ENCODE measurements around the gene IRS1. TPM values are rescaled to one million over a fixed set of nuclear protein-coding genes. Genes with fewer than 3 reads are reported as not detected.
"Not testable (repeated sequence)": the region's sequence is repeated elsewhere in the genome, so short reads cannot be mapped to it uniquely, and the experiment has no call there.

The IRS1 gene
- total RNA-seq, 1 experiment from 2014 or later, result 10.5 TPM

GRCh38 chr2:226847090-226847489 lies 47.5 kb upstream of the IRS1 start:
- no TSS peak for BruUV-seq (replicated peaks)
- TF ChIP-seq CTCF (IDR thresholded peaks at IDR 0.05; ENCODE audit: unreplicated experiment), result no peak

GRCh38 chr2:226845386-226846116 lies 45.9 kb upstream of the IRS1 start:
- Mint-ChIP-seq H3K36me3 (ENCODE audit: insufficient read depth, unreplicated experiment) (peaks cover 20% of the 10 kb centered on the region), H3K9me3 (ENCODE audit: unreplicated experiment) (no peaks in the 10 kb centered on the region), H3K27me3 (ENCODE audit: insufficient read depth, unreplicated experiment) (no peaks in the 10 kb centered on the region), H3K27ac (ENCODE audit: low read depth, unreplicated experiment) (no peak overlapping the region), H3K4me3 (ENCODE audit: unreplicated experiment) (no peak overlapping the region), H3K4me1 (ENCODE audit: insufficient read depth, unreplicated experiment) (no peaks in the 10 kb centered on the region)
- no TSS peak for BruUV-seq (replicated peaks)
- ChIA-PET POLR2A (no interaction called here), CTCF (interaction anchor here (0.6 to 1.1 kb wide), 2 partner anchors 10 to 63 kb away, joined by 4 read pairs; no protein-coding TSS in a partner anchor)
- no peak for TF ChIP-seq CTCF (IDR thresholded peaks at IDR 0.05; ENCODE audit: unreplicated experiment)
- DNase-seq (ENCODE audit: unreplicated experiment), result no peak
- intact Hi-C loops (cut with micrococcal nuclease), result no loop called here

More at GRCh38 chr2:226847090-226847489, 47.5 kb upstream of the IRS1 start:
- POLR2A ChIA-PET, result interaction anchor here (3.6 kb wide), 1 partner anchor 11 kb away, joined by 17 read pairs; the partner anchor contains the start of gene RHBDD1
- no peaks in the 10 kb centered on the region for H3K9me3 Mint-ChIP-seq (ENCODE audit: unreplicated experiment)
- H3K36me3 Mint-ChIP-seq (ENCODE audit: insufficient read depth, unreplicated experiment), result peaks cover 20% of the 10 kb centered on the region
- intact Hi-C loops (cut with micrococcal nuclease), result no loop called here
- H3K4me3 Mint-ChIP-seq (ENCODE audit: unreplicated experiment), result no peak overlapping the region
- H3K27me3 Mint-ChIP-seq (ENCODE audit: insufficient read depth, unreplicated experiment), result no peaks in the 10 kb centered on the region
- CTCF ChIA-PET, result interaction anchor here (0.5 to 0.6 kb wide), 2 partner anchors 638 to 641 kb away, joined by 3 read pairs; no protein-coding TSS in a partner anchor
- no peak for DNase-seq (ENCODE audit: unreplicated experiment)
- H3K4me1 Mint-ChIP-seq (ENCODE audit: insufficient read depth, unreplicated experiment), result no peaks in the 10 kb centered on the region
- H3K27ac Mint-ChIP-seq (ENCODE audit: low read depth, unreplicated experiment), result no peak overlapping the region

GRCh38 chr2:226843001-226843400 lies 43.4 kb upstream of the IRS1 start:
- H3K9me3 Mint-ChIP-seq (ENCODE audit: unreplicated experiment); intact Hi-C loops (cut with micrococcal nuclease); H3K27ac Mint-ChIP-seq (ENCODE audit: low read depth, unreplicated experiment); H3K4me1 Mint-ChIP-seq (ENCODE audit: insufficient read depth, unreplicated experiment); DNase-seq (ENCODE audit: unreplicated experiment); BruUV-seq (replicated peaks); CTCF ChIA-PET; H3K27me3 Mint-ChIP-seq (ENCODE audit: insufficient read depth, unreplicated experiment); POLR2A ChIA-PET; H3K4me3 Mint-ChIP-seq (ENCODE audit: unreplicated experiment): not testable (repeated sequence)
- H3K36me3 Mint-ChIP-seq (ENCODE audit: insufficient read depth, unreplicated experiment), result peaks cover 34% of the 10 kb centered on the region

GRCh38 chr2:226839951-226840350 lies 40.3 kb upstream of the IRS1 start:
- no TSS peak for BruUV-seq (replicated peaks)
- CTCF ChIA-PET, result interaction anchor here (0.9 to 1.3 kb wide), 2 partner anchors 11 to 1171 kb away, joined by 3 to 8 read pairs; no protein-coding TSS in a partner anchor

More at GRCh38 chr2:226839951-226840350, 40.3 kb upstream of the IRS1 start:
- Mint-ChIP-seq H3K27me3 (ENCODE audit: insufficient read depth, unreplicated experiment) (no peaks in the 10 kb centered on the region), H3K36me3 (ENCODE audit: insufficient read depth, unreplicated experiment) (peaks cover 41% of the 10 kb centered on the region), H3K4me3 (ENCODE audit: unreplicated experiment) (no peak overlapping the region), H3K27ac (ENCODE audit: low read depth, unreplicated experiment) (no peak overlapping the region), H3K4me1 (ENCODE audit: insufficient read depth, unreplicated experiment) (peaks cover 11% of the 10 kb centered on the region), H3K9me3 (ENCODE audit: unreplicated experiment) (no peaks in the 10 kb centered on the region)
- TF ChIP-seq CTCF (IDR thresholded peaks at IDR 0.05; ENCODE audit: unreplicated experiment), result no peak
- DNase-seq (ENCODE audit: unreplicated experiment), result no peak
- intact Hi-C loops (cut with micrococcal nuclease), result loop anchor here (5.0 kb wide), 1 partner anchor 77 kb away; no protein-coding TSS in a partner anchor
- POLR2A ChIA-PET, result interaction anchor here (1.1 to 2.0 kb wide), 2 partner anchors 9 to 135 kb away, joined by 5 to 6 read pairs; no protein-coding TSS in a partner anchor

All from MCF 10A (cell line).